Measurements from ENCODE around the gene NCAM2.
A peak's percentile ranks its signal among the peaks of the same experiment; 100 is the strongest.

NCAM2 gene

GRCh38 chr21:21283810-21284209 is 285.6 kb downstream of the NCAM2 start:
- Histone ChIP-seq H3K27ac (replicated peaks) (no peak overlapping the region), H3K4me3 (replicated peaks; ENCODE audit: insufficient read depth, low read length) (no peak overlapping the region), H3K27me3 (ENCODE audit: insufficient read depth, poor library complexity, severe bottlenecking) (no peaks in the 10 kb centered on the region)
- no peak for DNase-seq (ENCODE audit: low read depth in 1 of 2, low spot score in 1 of 2)
- no peak for TF ChIP-seq CTCF (IDR thresholded peaks at IDR 0.05; ENCODE audit: insufficient read depth, low read length)
- no peak for TF ChIP-seq POLR2AphosphoS5 (IDR thresholded peaks at IDR 0.05; ENCODE audit: low read depth)
- no peak for TF ChIP-seq GABPA (IDR thresholded peaks at IDR 0.05; ENCODE audit: low read depth)
- TF ChIP-seq, protein P1, sequence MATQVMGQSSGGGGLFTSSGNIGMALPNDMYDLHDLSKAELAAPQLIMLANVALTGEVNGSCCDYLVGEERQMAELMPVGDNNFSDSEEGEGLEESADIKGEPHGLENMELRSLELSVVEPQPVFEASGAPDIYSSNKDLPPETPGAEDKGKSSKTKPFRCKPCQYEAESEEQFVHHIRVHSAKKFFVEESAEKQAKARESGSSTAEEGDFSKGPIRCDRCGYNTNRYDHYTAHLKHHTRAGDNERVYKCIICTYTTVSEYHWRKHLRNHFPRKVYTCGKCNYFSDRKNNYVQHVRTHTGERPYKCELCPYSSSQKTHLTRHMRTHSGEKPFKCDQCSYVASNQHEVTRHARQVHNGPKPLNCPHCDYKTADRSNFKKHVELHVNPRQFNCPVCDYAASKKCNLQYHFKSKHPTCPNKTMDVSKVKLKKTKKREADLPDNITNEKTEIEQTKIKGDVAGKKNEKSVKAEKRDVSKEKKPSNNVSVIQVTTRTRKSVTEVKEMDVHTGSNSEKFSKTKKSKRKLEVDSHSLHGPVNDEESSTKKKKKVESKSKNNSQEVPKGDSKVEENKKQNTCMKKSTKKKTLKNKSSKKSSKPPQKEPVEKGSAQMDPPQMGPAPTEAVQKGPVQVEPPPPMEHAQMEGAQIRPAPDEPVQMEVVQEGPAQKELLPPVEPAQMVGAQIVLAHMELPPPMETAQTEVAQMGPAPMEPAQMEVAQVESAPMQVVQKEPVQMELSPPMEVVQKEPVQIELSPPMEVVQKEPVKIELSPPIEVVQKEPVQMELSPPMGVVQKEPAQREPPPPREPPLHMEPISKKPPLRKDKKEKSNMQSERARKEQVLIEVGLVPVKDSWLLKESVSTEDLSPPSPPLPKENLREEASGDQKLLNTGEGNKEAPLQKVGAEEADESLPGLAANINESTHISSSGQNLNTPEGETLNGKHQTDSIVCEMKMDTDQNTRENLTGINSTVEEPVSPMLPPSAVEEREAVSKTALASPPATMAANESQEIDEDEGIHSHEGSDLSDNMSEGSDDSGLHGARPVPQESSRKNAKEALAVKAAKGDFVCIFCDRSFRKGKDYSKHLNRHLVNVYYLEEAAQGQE (IDR thresholded peaks at IDR 0.05; ENCODE audit: insufficient replicate concordance, low read depth) = no peak
- TF ChIP-seq SPI1 (IDR thresholded peaks at IDR 0.05; ENCODE audit: borderline replicate concordance, low read depth) = no peak

GRCh38 chr21:21286170-21286798 is 288.1 kb downstream of the NCAM2 start:
- peak overlapping the region; percentile 31 for H3K27ac ChIP-seq (replicated peaks)
- H3K27me3 ChIP-seq (ENCODE audit: insufficient read depth, poor library complexity, severe bottlenecking) = no peaks in the 10 kb centered on the region
- H3K4me3 ChIP-seq (replicated peaks; ENCODE audit: insufficient read depth, low read length) = no peak overlapping the region
- DNase-seq (ENCODE audit: low read depth in 1 of 2, low spot score in 1 of 2) = peak in 1 of 2 experiments; percentile 45
- TF ChIP-seq POLR2AphosphoS5 (IDR thresholded peaks at IDR 0.05; ENCODE audit: low read depth) = no peak
- no peak for TF ChIP-seq CTCF (IDR thresholded peaks at IDR 0.05; ENCODE audit: insufficient read depth, low read length)
- TF ChIP-seq GABPA (IDR thresholded peaks at IDR 0.05; ENCODE audit: low read depth) = no peak
- TF ChIP-seq, protein P1 (IDR thresholded peaks at IDR 0.05; ENCODE audit: insufficient replicate concordance, low read depth) = no peak
- TF ChIP-seq SPI1 (IDR thresholded peaks at IDR 0.05; ENCODE audit: borderline replicate concordance, low read depth) = peak; percentile 93

- no peak overlapping the region for H3K27ac ChIP-seq (replicated peaks)
- no peak for DNase-seq (ENCODE audit: low read depth in 1 of 2, low spot score in 1 of 2)
- H3K4me3 ChIP-seq (replicated peaks; ENCODE audit: insufficient read depth, low read length) = no peak overlapping the region
- no peaks in the 10 kb centered on the region for H3K27me3 ChIP-seq (ENCODE audit: insufficient read depth, poor library complexity, severe bottlenecking)
- TF ChIP-seq SPI1 (IDR thresholded peaks at IDR 0.05; ENCODE audit: borderline replicate concordance, low read depth) (no peak), POLR2AphosphoS5 (IDR thresholded peaks at IDR 0.05; ENCODE audit: low read depth) (no peak), CTCF (IDR thresholded peaks at IDR 0.05; ENCODE audit: insufficient read depth, low read length) (no peak), GABPA (IDR thresholded peaks at IDR 0.05; ENCODE audit: low read depth) (no peak)
- TF ChIP-seq, protein P1 (IDR thresholded peaks at IDR 0.05; ENCODE audit: insufficient replicate concordance, low read depth) = no peak
Observed at GRCh38 chr21:21290751-21291150, 292.5 kb downstream of the NCAM2 start.

Data from HL-60 (cell line).